GM12891 (cell line): ENCODE results near the gene PRXL2A.

ENCODE experiments used
- PAX5 ChIP-seq: IDR thresholded peaks from 2 replicates; pipeline ENCODE4 v1.6.1; 2011; ENCODE audit warnings: low read length, moderate library complexity, mild to moderate bottlenecking; ENCODE audit not compliant: insufficient read depth, severe bottlenecking
- POLR2A ChIP-seq: IDR thresholded peaks from 2 replicates; pipeline ENCODE4 v1.6.1; 2011; ENCODE audit warnings: low read depth, low read length, control low read depth
- POLR2AphosphoS5 ChIP-seq: IDR thresholded peaks from 2 replicates; pipeline ENCODE4 v1.6.1; 2011; ENCODE audit warnings: low read depth, low read length, control low read depth
- POU2F2 ChIP-seq: IDR thresholded peaks from 2 replicates; pipeline ENCODE4 v1.6.1; 2011; ENCODE audit warnings: low read depth, mild to moderate bottlenecking, control low read depth, low read length, moderate library complexity
- SPI1 ChIP-seq: IDR thresholded peaks from 2 replicates; pipeline ENCODE4 v1.6.1; 2011; ENCODE audit warnings: low read depth, low read length, control low read depth
- TAF1 ChIP-seq: IDR thresholded peaks from 2 replicates; pipeline ENCODE4 v1.6.1; 2011; ENCODE audit warnings: low read depth, low read length, control low read depth

DNA sequence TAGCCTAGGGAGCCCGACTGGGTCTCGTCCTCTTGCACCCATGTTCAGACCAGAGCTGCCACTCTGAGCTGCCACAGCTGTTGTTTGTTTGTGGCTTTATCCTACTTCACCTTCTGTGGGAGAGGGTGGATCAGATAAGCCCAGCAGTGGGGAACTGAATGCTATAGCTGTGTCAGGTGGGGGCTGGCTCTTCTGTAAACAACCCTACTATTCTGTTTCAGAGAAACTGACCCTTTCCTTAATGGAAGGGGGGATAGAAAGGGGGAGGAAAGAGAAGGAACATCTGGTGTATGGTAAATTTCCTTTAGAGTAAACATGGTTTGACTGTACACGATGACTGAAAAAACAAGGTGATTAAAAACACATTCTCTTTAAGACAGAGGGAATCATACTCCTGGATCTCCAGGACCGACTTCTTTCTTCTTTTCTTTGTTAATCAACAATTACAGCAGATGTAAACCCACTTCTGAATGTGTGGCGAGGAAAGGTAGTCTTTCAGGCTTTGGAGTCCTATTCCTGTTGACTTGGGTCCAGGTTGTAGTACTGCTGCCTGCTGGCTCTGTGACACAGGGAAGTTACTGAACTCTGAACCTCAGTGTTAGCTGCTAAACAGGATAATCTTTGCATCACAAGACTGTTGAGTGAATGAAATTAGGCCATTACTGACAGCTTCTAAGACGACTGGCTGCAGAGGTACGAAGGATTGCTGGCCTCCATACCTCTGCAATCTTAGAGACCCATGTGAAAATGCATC is 6.0 kb downstream of the PRXL2A start:
- TF ChIP-seq SPI1 = no peak
- no peak for TF ChIP-seq POLR2A
- TF ChIP-seq TAF1 = no peak
- no peak for TF ChIP-seq POLR2AphosphoS5
- TF ChIP-seq POU2F2 = no peak
- TF ChIP-seq PAX5 = no peak
